GM13977 (cell line): Measurements from ENCODE around the gene ARHGAP20.

Experiments used
- DNase-seq: peaks from one replicate; pipeline ENCODE4 v3.0.0; 2012; ENCODE audit warnings: low spot score
- in situ Hi-C: fragments of 300-500 bp; cut with MboI; formaldehyde crosslinking; loops from one replicate; pipeline ENCODE4 v1.12.0; 2022; ENCODE audit warnings: low sequenced_read_pairs, low pct_unique_long_range_greater_than_20kb, mixed read lengths, inconsistent platforms; ENCODE audit not compliant: unreplicated experiment
- TF ChIP-seq, protein P1 (sequence below): IDR thresholded peaks from 2 replicates; pipeline ENCODE4 v1.5.1; 2012; ENCODE audit warnings: mild to moderate bottlenecking, control low read depth; ENCODE audit not compliant: insufficient read depth; ENCODE audit errors: extremely low read depth, missing control alignments

The ARHGAP20 gene

DNA sequence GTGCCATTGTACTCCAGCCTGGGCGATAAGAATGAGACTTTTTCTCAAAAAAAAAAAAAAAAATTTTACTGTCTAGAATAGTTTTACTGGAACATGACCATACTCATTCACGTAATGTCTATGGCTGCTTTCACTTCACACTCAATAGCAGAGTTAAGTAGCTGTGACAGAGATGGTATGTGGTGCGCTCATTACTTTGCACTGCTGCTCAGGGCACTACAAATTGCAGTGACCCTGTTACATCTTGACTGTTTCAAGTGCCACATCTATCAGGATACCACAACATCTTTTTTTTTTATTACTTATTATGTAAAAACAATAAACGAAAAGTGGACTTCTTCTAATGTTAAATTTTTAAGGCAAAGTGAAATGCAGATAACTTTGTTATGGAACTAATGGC is 110.3 kb downstream of the ARHGAP20 start:
- in situ Hi-C loops, result no loop called here
- DNase-seq, result no peak
- TF ChIP-seq, protein P1, sequence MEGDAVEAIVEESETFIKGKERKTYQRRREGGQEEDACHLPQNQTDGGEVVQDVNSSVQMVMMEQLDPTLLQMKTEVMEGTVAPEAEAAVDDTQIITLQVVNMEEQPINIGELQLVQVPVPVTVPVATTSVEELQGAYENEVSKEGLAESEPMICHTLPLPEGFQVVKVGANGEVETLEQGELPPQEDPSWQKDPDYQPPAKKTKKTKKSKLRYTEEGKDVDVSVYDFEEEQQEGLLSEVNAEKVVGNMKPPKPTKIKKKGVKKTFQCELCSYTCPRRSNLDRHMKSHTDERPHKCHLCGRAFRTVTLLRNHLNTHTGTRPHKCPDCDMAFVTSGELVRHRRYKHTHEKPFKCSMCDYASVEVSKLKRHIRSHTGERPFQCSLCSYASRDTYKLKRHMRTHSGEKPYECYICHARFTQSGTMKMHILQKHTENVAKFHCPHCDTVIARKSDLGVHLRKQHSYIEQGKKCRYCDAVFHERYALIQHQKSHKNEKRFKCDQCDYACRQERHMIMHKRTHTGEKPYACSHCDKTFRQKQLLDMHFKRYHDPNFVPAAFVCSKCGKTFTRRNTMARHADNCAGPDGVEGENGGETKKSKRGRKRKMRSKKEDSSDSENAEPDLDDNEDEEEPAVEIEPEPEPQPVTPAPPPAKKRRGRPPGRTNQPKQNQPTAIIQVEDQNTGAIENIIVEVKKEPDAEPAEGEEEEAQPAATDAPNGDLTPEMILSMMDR, result no peak

DNA sequence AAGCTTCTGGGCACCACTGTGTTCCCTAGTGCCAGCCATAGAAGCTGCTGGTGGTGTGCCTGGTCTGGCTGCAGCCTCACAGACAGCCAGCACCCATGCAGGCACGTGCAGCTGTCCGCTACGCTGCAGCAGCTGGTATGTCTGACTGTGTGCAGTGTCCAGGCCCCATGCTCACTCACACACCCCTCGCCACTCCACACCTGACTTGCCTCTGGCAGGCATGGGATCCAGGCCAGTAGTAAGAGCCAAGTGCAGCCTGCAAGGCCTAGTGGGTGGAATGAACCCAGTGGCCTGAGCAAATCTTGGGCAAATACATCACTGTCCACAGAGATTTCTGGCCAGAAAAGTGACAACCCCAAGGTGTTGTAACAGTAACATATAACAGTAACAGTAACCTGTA is 111.9 kb downstream of the ARHGAP20 start:
- TF ChIP-seq, protein P1, result no peak
- in situ Hi-C loops, result no loop called here

DNA sequence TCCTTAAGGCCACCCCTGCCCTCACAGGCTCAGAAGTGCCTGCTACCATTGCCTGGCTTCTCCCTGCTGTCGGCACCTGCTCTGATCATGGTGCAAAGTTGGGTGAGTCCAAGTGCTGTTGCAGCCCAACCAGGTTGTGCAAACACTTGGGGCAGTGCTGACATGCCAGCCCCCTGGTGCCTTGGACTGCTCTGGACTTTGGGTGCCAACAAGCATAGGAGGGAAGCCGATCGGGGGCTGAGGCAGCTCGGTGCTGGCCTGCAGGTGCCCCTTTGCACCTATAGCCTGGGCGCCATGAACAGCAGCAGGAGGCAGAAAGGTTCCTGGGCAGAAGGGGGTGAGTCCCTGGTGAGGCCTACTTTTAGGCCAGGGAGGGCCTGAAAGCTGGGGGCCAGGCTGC is 113.0 kb downstream of the ARHGAP20 start:
- TF ChIP-seq, protein P1, result no peak
- DNase-seq, result no peak
- in situ Hi-C loops, result no loop called here

More for the DNA sequence above, 111.9 kb downstream of the ARHGAP20 start:
- DNase-seq, result no peak

DNA sequence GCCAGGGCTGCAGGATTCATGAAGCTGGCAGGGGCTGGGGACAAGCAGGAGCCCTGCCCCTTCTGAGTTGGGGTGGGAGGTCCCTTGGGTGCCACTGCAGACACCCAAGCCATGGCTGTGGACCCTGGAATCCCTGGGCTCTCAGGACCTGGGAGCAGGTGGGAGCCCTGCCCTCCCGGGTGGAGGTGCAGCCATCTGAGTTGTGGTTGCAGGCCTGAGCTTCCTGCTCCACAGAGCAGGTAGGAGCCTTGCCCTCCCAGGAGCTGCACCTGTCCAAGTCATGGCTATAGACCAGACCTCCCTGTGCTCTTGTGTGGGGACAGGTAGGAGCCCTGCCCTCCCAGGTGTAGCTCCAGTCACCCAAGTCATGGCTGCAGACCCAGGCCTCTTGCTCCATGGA is 113.5 kb downstream of the ARHGAP20 start:
- TF ChIP-seq, protein P1, result no peak
- in situ Hi-C loops, result no loop called here

DNA sequence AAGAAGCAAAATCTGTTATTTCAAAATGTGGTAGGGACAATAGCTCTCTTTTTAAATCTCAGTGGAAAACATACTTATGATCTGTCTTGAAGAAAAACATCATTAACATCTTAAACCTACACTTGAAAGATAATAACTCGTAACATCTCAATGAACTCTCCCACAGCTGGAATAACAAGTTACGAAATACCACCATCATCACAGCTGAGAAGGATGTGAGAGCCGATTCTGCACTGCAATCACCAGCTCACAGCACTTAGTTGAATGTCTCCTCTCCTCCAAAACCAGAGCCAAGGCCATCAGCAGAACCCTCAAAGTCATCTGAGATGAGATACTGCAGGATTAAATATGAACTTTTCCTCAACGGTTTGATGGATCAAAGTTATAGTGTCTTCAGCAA is 124.3 kb downstream of the ARHGAP20 start:
- TF ChIP-seq, protein P1, result no peak
- in situ Hi-C loops, result no loop called here
- no peak for DNase-seq

More for the DNA sequence above, 113.5 kb downstream of the ARHGAP20 start:
- no peak for DNase-seq

DNA sequence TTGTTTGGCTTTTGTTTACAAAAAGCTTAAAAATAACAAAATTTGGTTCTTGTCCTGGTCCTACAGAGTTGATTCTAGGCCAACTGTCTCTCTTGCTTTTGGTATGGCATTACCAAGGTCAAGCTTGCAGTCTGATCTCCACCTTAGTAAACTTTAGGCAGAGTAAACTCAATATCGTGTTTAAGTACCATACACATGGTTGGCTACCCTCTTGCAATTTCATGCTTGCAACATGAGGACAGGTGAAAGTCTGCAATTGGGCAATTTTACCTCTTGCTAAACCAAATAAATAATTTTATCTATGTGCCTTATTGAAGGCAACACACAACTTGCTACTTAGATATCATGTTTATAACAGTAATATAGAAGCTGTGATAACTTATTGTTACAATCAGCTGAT is 125.1 kb downstream of the ARHGAP20 start:
- no peak for DNase-seq
- in situ Hi-C loops, result no loop called here
- TF ChIP-seq, protein P1, result no peak

DNA sequence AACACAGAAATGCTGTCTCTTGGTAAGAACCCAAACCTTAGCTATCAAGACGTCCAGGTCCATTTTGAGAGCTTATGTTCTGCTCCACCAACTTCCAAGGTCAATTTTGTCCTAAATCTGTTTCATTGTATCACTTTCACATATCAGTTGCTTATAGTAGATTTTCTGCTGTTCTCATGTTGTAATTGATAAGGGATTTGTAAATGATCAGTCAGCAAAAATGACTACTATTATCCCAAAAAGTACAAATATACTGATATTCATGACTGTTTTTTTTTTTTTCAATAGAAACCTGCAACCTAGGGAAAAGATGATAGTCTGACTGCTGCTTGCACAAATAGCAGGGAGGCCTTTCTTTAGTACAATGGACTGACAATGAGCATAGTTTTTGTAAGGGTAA is 128.1 kb downstream of the ARHGAP20 start:
- DNase-seq, result no peak
- in situ Hi-C loops, result no loop called here
- TF ChIP-seq, protein P1, result no peak
